Measurements from ENCODE around the gene SLC22A3.

- TF ChIP-seq CTCF (IDR thresholded peaks at IDR 0.05) (no peak), POLR2AphosphoS5 (IDR thresholded peaks at IDR 0.05) (no peak), POLR2A (IDR thresholded peaks at IDR 0.05) (no peak), EP300 (IDR thresholded peaks at IDR 0.05) (no peak)
Observed at GRCh38 chr6:160424256-160424655, 76.1 kb downstream of the SLC22A3 start.

Data from gastroesophageal sphincter (tissue), 3 donors.